Stimulated activated CD4-positive, alpha-beta T cell treated with anti-CD3 and anti-CD28 coated beads, Interleukin-2, amount 100 ng/mL, for 24 hours (primary cell): ENCODE data around the gene TMCC3.
"Not testable (repeated sequence)": the region's sequence is repeated elsewhere in the genome, so short reads cannot be mapped to it uniquely, and the experiment has no call there.

ENCODE experiments used
- DNase-seq, 2 donors: peaks; one replicate each; pipeline ENCODE4 v3.0.0-alpha.2; 2020

Gene TMCC3

GRCh38 chr12:94633401-94633800, 17.0 kb downstream of the TMCC3 start:
- no peak for DNase-seq

- DNase-seq: no peak
Observed at GRCh38 chr12:94631058-94631457, 19.3 kb downstream of the TMCC3 start.

- DNase-seq: no peak
Observed at GRCh38 chr12:94628819-94629472, 21.4 kb downstream of the TMCC3 start.

GRCh38 chr12:94628369-94628768, 22.0 kb downstream of the TMCC3 start:
- DNase-seq: no peak

- DNase-seq: no peak
Observed at GRCh38 chr12:94625531-94625930, 24.8 kb downstream of the TMCC3 start.

GRCh38 chr12:94623161-94623920, 27.0 kb downstream of the TMCC3 start:
- no peak for DNase-seq

GRCh38 chr12:94622475-94622874, 27.9 kb downstream of the TMCC3 start:
- DNase-seq: no peak

- DNase-seq: peak; percentile 28 to 49
Observed at GRCh38 chr12:94621662-94622359, 28.5 kb downstream of the TMCC3 start.

- DNase-seq: no peak
Observed at GRCh38 chr12:94620621-94621020, 29.7 kb downstream of the TMCC3 start.

GRCh38 chr12:94618995-94619695, 31.2 kb downstream of the TMCC3 start:
- peak; percentile 12 to 48 for DNase-seq

- DNase-seq: no peak
Observed at GRCh38 chr12:94617101-94617500, 33.3 kb downstream of the TMCC3 start.

- no peak for DNase-seq
Observed at GRCh38 chr12:94616203-94616729, 34.1 kb downstream of the TMCC3 start.

- no peak for DNase-seq
Observed at GRCh38 chr12:94615260-94616181, 34.8 kb downstream of the TMCC3 start.

- no peak for DNase-seq
Observed at GRCh38 chr12:94614288-94614721, 36.1 kb downstream of the TMCC3 start.

GRCh38 chr12:94609917-94610443, 40.4 kb downstream of the TMCC3 start:
- no peak for DNase-seq

GRCh38 chr12:94606810-94607209, 43.5 kb downstream of the TMCC3 start:
- not testable (repeated sequence) for DNase-seq

GRCh38 chr12:94604366-94604698, 46.0 kb downstream of the TMCC3 start:
- no peak for DNase-seq

GRCh38 chr12:94603434-94604365, 46.7 kb downstream of the TMCC3 start:
- peak; percentile 67 to 69 for DNase-seq

GRCh38 chr12:94602024-94602423, 48.3 kb downstream of the TMCC3 start:
- no peak for DNase-seq

- DNase-seq: not testable (repeated sequence)
Observed at GRCh38 chr12:94601307-94601706, 49.0 kb downstream of the TMCC3 start.
